Keratinocyte (primary cell): ENCODE measurements around the gene TBCD. TPM values are rescaled to one million over a fixed set of nuclear protein-coding genes. Genes with fewer than 3 reads are reported as not detected.

Source experiments
- DNase-seq: peaks from one replicate; pipeline ENCODE4 v3.0.0-alpha.2; 2011; ENCODE audit warnings: low read depth, missing footprints, low spot score
- FAIRE-seq: peaks from 2 replicates; lab custom pipeline; 2011; peaks lifted over from hg19 to GRCh38; lab: Jason Lieb, UNC
- H2AFZ ChIP-seq: 2 replicates; pipeline ENCODE4 v1.6.0; 2012; ENCODE audit warnings: low read length, control low read depth, inconsistent platforms; ENCODE audit not compliant: control insufficient read depth
- H3K27ac ChIP-seq: 2 replicates; pipeline ENCODE4 v1.5.1; 2011; ENCODE audit warnings: low read length; ENCODE audit not compliant: control insufficient read depth, insufficient read depth
- H3K27me3 ChIP-seq: 3 replicates; pipeline ENCODE4 v1.6.0; 2011; ENCODE audit warnings: low read length; ENCODE audit not compliant: control insufficient read depth, insufficient read depth; ENCODE audit errors: extremely low read depth
- H3K36me3 ChIP-seq, 2 experiments: 2 replicates in 1 of 2; 3 replicates in 1 of 2; pipeline ENCODE4 v1.5.1; 2011; ENCODE audit warnings: low read length in 2 of 2, mild to moderate bottlenecking in 1 of 2; ENCODE audit not compliant: control insufficient read depth in 2 of 2, insufficient read depth in 2 of 2; ENCODE audit errors: extremely low read depth in 1 of 2
- H3K4me1 ChIP-seq: 3 replicates; pipeline ENCODE4 v1.5.1; 2011; ENCODE audit warnings: low read length; ENCODE audit not compliant: control insufficient read depth, insufficient read depth; ENCODE audit errors: extremely low read depth
- H3K4me2 ChIP-seq: 3 replicates; pipeline ENCODE4 v1.6.0; 2011; ENCODE audit warnings: low read depth, low read length; ENCODE audit not compliant: control insufficient read depth, insufficient read depth; ENCODE audit errors: extremely low read depth
- H3K4me3 ChIP-seq, 3 experiments: fragments of 200-600 bp in 1 of 3; sonication (generic) in 1 of 3; 2 replicates in 2 of 3; 3 replicates in 1 of 3; pipeline ENCODE4 v1.5.1; 2011 to 2016; ENCODE audit warnings: low read length in 3 of 3, mild to moderate bottlenecking in 3 of 3, control low read depth in 2 of 3, inconsistent platforms in 1 of 3, low read depth in 1 of 3, mixed read lengths in 1 of 3, mixed run types in 1 of 3, moderate library complexity in 1 of 3; ENCODE audit not compliant: control insufficient read depth in 2 of 3, insufficient read depth in 2 of 3; ENCODE audit errors: extremely low read depth in 1 of 3
- H3K79me2 ChIP-seq: 2 replicates; pipeline ENCODE4 v1.6.0; 2012; ENCODE audit warnings: low read length; ENCODE audit not compliant: control insufficient read depth, insufficient read depth
- H3K9ac ChIP-seq: 3 replicates; pipeline ENCODE4 v1.6.0; 2011; ENCODE audit warnings: low read length; ENCODE audit not compliant: control insufficient read depth, insufficient read depth; ENCODE audit errors: extremely low read depth
- H3K9me1 ChIP-seq: 3 replicates; pipeline ENCODE4 v1.6.0; 2011; ENCODE audit warnings: low read length; ENCODE audit not compliant: control insufficient read depth, insufficient read depth; ENCODE audit errors: extremely low read depth
- H3K9me3 ChIP-seq: 2 replicates; pipeline ENCODE4 v1.5.1; 2012; ENCODE audit warnings: low read depth, low read length; ENCODE audit not compliant: control insufficient read depth
- H4K20me1 ChIP-seq: 3 replicates; pipeline ENCODE4 v1.6.0; 2011; ENCODE audit warnings: low read length; ENCODE audit not compliant: control insufficient read depth, insufficient read depth; ENCODE audit errors: extremely low read depth
- CTCF ChIP-seq, 3 experiments: IDR thresholded peaks in 1 of 3; conservative IDR thresholded peaks in 1 of 3; optimal IDR thresholded peaks in 1 of 3; 2 replicates in 2 of 3; 3 replicates in 1 of 3; pipeline versions ENCODE3 to v1.5.1; 2011; ENCODE audit warnings: low read length in 3 of 3, mild to moderate bottlenecking in 3 of 3, moderate library complexity in 2 of 3, control low read depth in 1 of 3, inconsistent platforms in 1 of 3; ENCODE audit not compliant: insufficient read depth in 2 of 3; ENCODE audit errors: extremely low read depth in 1 of 3
- EZH2 ChIP-seq: IDR thresholded peaks from one replicate; pipeline ENCODE4 v1.6.1; 2012; ENCODE audit warnings: inconsistent platforms, mild to moderate bottlenecking, low read length, moderate library complexity
- dilution Hi-C: fragments of 300-500 bp; cut with MboI; formaldehyde crosslinking; loops from one replicate; pipeline ENCODE4 v1.7.0; 2020; ENCODE audit warnings: low sequenced_read_pairs; ENCODE audit not compliant: extremely low pct_ligation_motif_present
- polyA plus RNA-seq, 5 experiments: library from polyadenylated mRNA; depleted of rRNA in 3 of 5; stranded (reverse) in 3 of 5; stranded (forward) in 1 of 5; unstranded in 1 of 5; fragments of >200 nt; gene quantifications; 1 replicate in 1 of 5; 2 replicates in 3 of 5; 3 replicates in 1 of 5; pipeline versions ENCODE4 v1.2.1 to v1.2.3, GENCODE V29; 2011 to 2012; ENCODE audit warnings: missing spikeins in 2 of 5, low read depth in 1 of 5, low replicate concordance in 1 of 5

Gene TBCD
- polyA plus RNA-seq, 1 donor (not counting 4 experiments of a cell fraction or from before 2014, with no cell fraction given), result 36.2 TPM

- Histone ChIP-seq H3K9ac (no peak overlapping the region), H3K4me3 (no peak overlapping the region), H3K36me3 (peaks cover 19 to 22% of the 10 kb centered on the region in 2 experiments), H3K9me1 (no peaks in the 10 kb centered on the region), H3K79me2 (no peaks in the 10 kb centered on the region), H3K9me3 (no peaks in the 10 kb centered on the region), H3K27ac (no peak overlapping the region), H3K4me1 (no peaks in the 10 kb centered on the region), H3K27me3 (no peaks in the 10 kb centered on the region), H3K4me2 (no peak overlapping the region), H4K20me1 (no peaks in the 10 kb centered on the region), H2AFZ (no peak overlapping the region)
- no peak for FAIRE-seq
- no peak for DNase-seq
- dilution Hi-C loops, result no loop called here
- TF ChIP-seq CTCF (optimal IDR thresholded peaks at IDR 0.05 in 1 of 3, IDR thresholded peaks at IDR 0.05 in 1 of 3, conservative IDR thresholded peaks at IDR 0.05 in 1 of 3; ENCODE audit: extremely low read depth in 1 of 3, insufficient read depth in 2 of 3, low read length in 3 of 3), result no peak
- TF ChIP-seq EZH2, result no peak
Measured at GRCh38 chr17:82929011-82929622, 177.3 kb downstream of the TBCD start.

- Histone ChIP-seq H3K27me3 (no peaks in the 10 kb centered on the region), H3K79me2 (no peaks in the 10 kb centered on the region), H3K9me1 (no peaks in the 10 kb centered on the region), H4K20me1 (no peaks in the 10 kb centered on the region), H2AFZ (no peak overlapping the region), H3K9ac (no peak overlapping the region), H3K27ac (no peak overlapping the region), H3K4me1 (no peaks in the 10 kb centered on the region), H3K4me2 (no peak overlapping the region), H3K36me3 (peaks cover 19 to 24% of the 10 kb centered on the region in 2 experiments), H3K4me3 (no peak overlapping the region), H3K9me3 (no peaks in the 10 kb centered on the region)
- TF ChIP-seq CTCF (optimal IDR thresholded peaks at IDR 0.05 in 1 of 3, IDR thresholded peaks at IDR 0.05 in 1 of 3, conservative IDR thresholded peaks at IDR 0.05 in 1 of 3; ENCODE audit: extremely low read depth in 1 of 3, insufficient read depth in 2 of 3, low read length in 3 of 3) (no peak), EZH2 (no peak)
- FAIRE-seq, result no peak
- dilution Hi-C loops, result no loop called here
- no peak for DNase-seq
Measured at GRCh38 chr17:82929676-82930042, 177.8 kb downstream of the TBCD start.
